RPMI8226 (cell line): ENCODE data around the gene CD27.
"Not testable (repeated sequence)": the region's sequence is repeated elsewhere in the genome, so short reads cannot be mapped to it uniquely, and the experiment has no call there.

Experiments
- DNase-seq: peaks from one replicate; pipeline ENCODE4 v3.0.0-alpha.2; 2015

CD27 gene

DNA sequence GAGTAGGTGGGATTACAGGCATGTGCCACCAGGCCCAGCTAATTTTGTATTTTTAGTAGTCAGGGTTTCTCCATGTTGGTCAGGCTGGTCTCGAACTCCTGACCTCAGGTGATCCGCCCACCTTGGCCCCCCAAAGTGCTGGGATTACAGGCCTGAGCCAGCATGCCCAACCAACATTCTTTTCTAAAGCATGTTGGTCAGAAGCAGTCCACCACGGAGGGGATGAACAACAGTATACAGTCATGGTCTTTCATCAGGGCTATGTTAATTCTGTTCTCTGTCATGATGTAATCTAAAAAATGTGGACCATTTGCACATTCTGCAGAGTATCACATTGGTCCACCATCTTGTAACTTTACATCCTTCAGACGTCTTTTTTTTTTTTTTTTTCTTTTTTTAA lies 44.7 kb downstream of the CD27 start:
- no peak for DNase-seq

DNA sequence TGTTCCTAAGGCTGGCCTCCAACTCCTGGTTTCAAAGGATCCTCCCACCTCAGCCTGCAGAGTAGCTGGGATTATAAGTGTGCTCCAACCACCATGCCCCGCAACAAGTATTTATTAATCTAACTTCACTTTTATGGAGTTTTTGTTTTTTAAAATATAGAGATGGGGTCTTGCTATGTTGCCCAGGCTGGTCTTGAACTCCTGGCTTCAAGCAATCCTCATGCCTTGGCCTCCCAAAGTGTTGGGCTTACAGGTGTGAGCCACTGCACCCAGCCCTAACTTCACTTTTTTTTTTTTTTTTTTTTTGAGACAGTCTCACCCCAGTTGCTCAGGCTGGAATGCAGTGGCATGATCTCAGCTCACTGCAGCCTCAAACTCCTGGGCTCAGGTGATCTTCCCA lies 45.9 kb downstream of the CD27 start:
- DNase-seq, result not testable (repeated sequence)

DNA sequence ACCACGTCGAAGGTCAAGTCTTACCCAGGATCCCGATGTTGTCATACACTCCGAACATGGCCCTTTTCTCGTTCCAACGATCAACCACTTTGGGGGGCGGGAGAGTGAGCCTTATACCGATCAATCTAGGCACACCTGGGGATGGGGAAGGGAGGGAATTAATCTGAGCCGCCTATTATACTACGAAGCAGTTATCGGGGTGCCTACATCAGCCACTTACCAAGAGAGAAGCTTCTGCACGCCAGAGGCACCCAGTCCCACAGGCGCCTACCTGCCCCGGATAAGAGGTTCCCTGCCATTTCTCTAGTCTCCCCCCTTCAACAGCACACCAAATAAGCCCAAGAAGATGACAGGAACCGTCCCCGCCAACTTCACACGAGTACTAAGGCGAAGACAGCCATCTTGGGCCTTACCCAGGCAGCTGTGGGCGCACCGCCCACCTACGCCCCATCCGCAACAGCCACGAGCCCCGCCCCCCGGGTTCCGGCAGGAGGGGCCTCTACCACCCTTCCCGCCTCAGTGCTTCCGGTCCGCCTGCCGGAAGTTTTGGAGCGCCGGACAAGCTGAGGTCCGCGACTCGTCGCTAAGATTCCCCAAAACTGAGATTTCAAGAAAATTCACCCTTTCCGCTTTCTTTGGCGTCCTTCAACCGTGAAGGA lies 48.2 kb downstream of the CD27 start, which contains the start of gene MRPL51:
Gene MRPL51, minus strand, starts transcription at position 425 of the 659 bp plus-strand sequence. Its CDS starts 126 bp downstream, at position 299.
- peak; percentile 98 for DNase-seq

DNA sequence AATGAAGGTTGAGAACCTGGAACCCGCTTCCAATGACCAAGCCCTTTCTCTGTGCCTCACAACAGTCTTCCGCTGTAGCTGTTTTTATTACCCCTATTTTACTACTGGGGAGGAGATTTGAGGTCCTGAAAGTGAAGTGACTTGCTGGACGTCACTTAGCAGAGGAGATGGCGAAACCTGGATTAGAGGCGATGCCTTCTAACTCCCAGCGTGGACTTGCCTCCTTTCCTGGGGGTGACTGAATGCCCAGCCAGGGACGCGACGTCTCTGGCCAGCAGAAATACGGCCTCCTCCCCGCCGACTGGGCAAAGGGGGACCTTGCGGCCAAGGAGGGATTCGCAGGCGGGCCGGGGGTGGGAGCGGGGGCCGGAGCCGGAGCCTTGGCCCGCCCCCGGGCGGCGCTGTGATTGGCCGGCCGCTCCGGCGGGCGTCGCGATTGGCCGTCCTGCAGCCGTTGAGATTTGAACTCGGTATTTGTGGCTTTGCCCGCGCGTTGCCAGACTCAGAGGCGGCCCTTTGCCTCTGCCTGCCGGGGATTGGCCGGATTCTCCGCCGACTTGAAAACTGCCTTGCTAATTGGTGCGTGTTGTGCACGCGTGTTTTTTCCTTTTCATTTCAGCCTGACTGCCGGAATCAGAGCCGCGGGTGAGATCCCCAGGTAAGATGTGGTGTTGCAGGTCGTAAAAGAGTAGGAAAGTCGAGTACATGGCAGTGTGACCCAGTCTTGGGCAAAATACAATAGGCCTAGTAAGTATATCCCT lies 48.9 kb downstream of the CD27 start, which contains the start of gene NCAPD2:
Gene NCAPD2, plus strand, starts transcription at position 606 of the 761 bp plus-strand sequence. CDS start 997 bp downstream, outside the sequence.
- DNase-seq, result peak; percentile 98

DNA sequence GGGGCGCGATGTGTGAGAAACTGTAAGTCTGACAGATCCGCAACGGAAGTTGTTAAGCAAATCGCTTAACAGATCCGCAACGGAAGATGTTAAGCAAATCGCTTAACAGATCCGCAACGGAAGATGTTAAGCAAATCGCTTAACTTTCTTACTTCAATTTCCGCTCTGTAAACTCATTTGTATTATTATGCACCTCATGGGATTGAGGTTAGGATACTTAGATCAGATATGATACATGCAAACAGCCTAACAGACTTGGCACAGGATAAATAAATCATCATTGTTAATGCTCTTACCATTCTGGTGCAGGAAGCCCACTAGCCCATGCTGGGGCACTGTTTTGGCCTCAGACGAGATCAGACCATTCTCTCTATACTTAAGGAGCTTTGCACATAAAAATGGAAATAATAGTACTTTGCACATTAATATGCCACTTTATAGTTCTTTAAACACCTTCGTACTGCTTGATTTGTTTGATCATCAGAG lies 49.5 kb downstream of the CD27 start:
- DNase-seq, result peak; percentile 37

DNA sequence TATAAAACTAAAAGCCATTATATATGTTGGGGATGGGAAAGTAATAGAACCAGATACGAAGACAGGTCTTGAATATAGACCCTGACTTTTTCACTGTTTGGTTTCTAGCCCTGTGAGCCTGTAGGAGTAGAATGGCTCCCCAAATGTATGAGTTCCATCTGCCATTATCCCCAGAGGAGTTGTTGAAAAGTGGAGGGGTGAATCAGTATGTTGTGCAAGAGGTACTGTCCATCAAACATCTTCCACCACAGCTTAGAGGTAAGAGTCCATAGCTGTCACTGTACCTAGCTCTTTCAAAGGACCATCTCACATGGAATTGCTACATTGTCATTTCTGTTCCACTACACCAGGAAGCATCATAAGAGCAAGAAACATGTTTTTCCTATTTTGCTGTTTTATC lies 50.2 kb downstream of the CD27 start:
- DNase-seq, result no peak

DNA sequence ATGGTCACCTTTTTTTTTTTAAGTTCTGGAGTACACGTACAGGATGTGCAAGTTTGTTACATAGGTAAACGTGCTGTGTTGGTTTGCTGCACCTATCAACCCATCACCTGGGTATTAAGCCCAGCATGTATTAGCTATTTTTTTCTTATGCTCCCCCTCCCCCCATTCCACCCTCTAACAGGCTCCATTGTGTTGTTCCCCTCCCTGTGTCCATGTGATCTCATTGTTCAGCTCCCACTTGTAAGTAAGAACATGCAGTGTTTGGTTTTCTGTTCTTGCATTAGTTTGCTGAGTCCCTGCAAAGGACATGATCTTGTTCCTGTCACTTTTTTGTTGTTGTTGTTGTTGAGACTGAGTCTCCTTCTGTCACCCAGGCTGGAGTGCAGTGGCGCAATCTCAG lies 52.5 kb downstream of the CD27 start:
- not testable (repeated sequence) for DNase-seq

DNA sequence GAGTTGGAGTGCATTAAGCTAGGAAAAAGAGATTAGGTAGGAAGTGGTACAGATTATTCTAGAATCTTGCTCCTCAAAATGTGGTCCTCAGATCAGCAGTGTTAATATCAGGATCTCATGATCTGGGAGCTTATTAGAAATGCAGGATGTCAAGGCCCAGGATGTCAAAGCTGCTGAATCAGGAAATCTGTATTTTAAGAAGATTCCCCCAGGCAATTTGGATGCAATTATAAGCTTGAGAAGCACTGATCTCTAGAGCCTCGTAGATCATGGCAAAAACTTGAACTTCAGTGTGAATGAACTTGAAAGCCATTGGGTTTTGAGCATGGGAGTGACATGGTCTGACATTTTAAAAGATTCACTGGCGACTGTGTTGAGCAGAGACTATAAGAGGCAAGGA lies 55.7 kb downstream of the CD27 start:
- no peak for DNase-seq
